Measurements from ENCODE around the gene WEE1. TPM values are rescaled to one million over a fixed set of nuclear protein-coding genes. Genes with fewer than 3 reads are reported as not detected.
"Not testable (repeated sequence)": the region's sequence is repeated elsewhere in the genome, so short reads cannot be mapped to it uniquely, and the experiment has no call there.

The WEE1 gene
- total RNA-seq, 2 experiments from 2014 or later, result 73.3 to 75.1 TPM

- H3K27ac Mint-ChIP-seq, result no peak overlapping the region
- ATAC-seq, result no peak
- ChIA-PET POLR2A (no interaction called here), CTCF (interaction anchor here (0.8 to 3.9 kb wide), 15 partner anchors 9 to 518 kb away, joined by 4 to 107 read pairs (median 6); partner anchors contain the start of genes WEE1 and ZNF143)
- no peaks in the 10 kb centered on the region for H3K36me3 Mint-ChIP-seq (ENCODE audit: low read depth)
- no peaks in the 10 kb centered on the region for H3K9me3 Mint-ChIP-seq (ENCODE audit: insufficient read depth)
- peaks cover 5% of the 10 kb centered on the region for H3K4me1 Mint-ChIP-seq (ENCODE audit: low read depth)
- no peak for DNase-seq
- H3K27me3 Mint-ChIP-seq (ENCODE audit: low read depth), result no peaks in the 10 kb centered on the region
- no peak overlapping the region for H3K4me3 Mint-ChIP-seq
These were observed 39.6 kb upstream of the WEE1 start for GRCh38 chr11:9533736-9534473.

GRCh38 chr11:9535189-9535781 lies 38.2 kb upstream of the WEE1 start:
- H3K27ac Mint-ChIP-seq, result no peak overlapping the region
- no peaks in the 10 kb centered on the region for H3K36me3 Mint-ChIP-seq (ENCODE audit: low read depth)
- CTCF ChIA-PET, result interaction anchor here (0.6 to 3.9 kb wide), 59 partner anchors 10 to 791 kb away, joined by 3 to 107 read pairs (median 4); partner anchors contain the start of genes WEE1 and ZNF143
- ATAC-seq (peak; percentile 72), DNase-seq (peak; percentile 84)
- no peaks in the 10 kb centered on the region for H3K27me3 Mint-ChIP-seq (ENCODE audit: low read depth)
- no peaks in the 10 kb centered on the region for H3K9me3 Mint-ChIP-seq (ENCODE audit: insufficient read depth)
- H3K4me3 Mint-ChIP-seq, result no peak overlapping the region
- peaks cover 5% of the 10 kb centered on the region for H3K4me1 Mint-ChIP-seq (ENCODE audit: low read depth)
- POLR2A ChIA-PET, result interaction anchor here (0.6 kb wide), 1 partner anchor 23 kb away, joined by 3 read pairs; no protein-coding TSS in a partner anchor

- H3K27me3 Mint-ChIP-seq (ENCODE audit: low read depth), result no peaks in the 10 kb centered on the region
- H3K27ac Mint-ChIP-seq, result no peak overlapping the region
- POLR2A ChIA-PET, result interaction anchor here (1.3 kb wide), 1 partner anchor 75 kb away, joined by 3 read pairs; no protein-coding TSS in a partner anchor
- no peak for DNase-seq
- H3K4me3 Mint-ChIP-seq, result no peak overlapping the region
- ATAC-seq, result no peak
- H3K4me1 Mint-ChIP-seq (ENCODE audit: low read depth), result peaks cover 5% of the 10 kb centered on the region
- CTCF ChIA-PET, result interaction anchor here (0.7 to 2.8 kb wide), 5 partner anchors 31 to 602 kb away, joined by 3 to 10 read pairs (median 4); partner anchors contain the start of gene WEE1
- H3K9me3 Mint-ChIP-seq (ENCODE audit: insufficient read depth), result no peaks in the 10 kb centered on the region
- no peaks in the 10 kb centered on the region for H3K36me3 Mint-ChIP-seq (ENCODE audit: low read depth)
These were observed 34.9 kb upstream of the WEE1 start for GRCh38 chr11:9538548-9538947.

GRCh38 chr11:9549216-9549615 lies 24.3 kb upstream of the WEE1 start:
- ATAC-seq; H3K4me3 Mint-ChIP-seq; H3K36me3 Mint-ChIP-seq (ENCODE audit: low read depth); DNase-seq; H3K27ac Mint-ChIP-seq; H3K4me1 Mint-ChIP-seq (ENCODE audit: low read depth); H3K27me3 Mint-ChIP-seq (ENCODE audit: low read depth); H3K9me3 Mint-ChIP-seq (ENCODE audit: insufficient read depth): not testable (repeated sequence)
- ChIA-PET CTCF (interaction anchor here (4.4 kb wide), 1 partner anchor 15 kb away, joined by 22 read pairs; no protein-coding TSS in a partner anchor), POLR2A (interaction anchor here (0.6 kb wide), 1 partner anchor 261 kb away, joined by 3 read pairs; no protein-coding TSS in a partner anchor)

DNA sequence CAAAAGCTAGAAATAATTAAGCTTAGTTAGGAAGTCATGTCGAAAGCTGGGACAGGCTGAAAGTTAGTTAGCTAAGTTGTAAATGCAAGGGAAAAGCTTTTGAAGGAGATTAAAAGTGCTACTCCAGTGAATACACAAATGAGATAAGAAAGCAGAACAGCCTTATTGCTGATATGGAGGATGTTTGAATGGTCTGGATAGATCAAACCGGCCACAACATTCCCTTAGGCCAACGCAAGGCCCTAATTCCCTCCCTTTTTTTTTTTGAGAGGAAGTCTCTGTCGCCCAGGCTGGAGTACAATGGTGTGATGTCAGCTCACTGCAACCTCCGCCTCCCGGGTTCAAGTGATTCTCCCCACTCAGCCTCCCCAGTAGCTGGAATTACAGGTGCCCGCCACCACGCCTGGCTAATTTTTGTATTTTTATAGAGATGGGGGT lies 23.3 kb upstream of the WEE1 start:
- Mint-ChIP-seq H3K36me3 (ENCODE audit: low read depth) (peaks cover 2% of the 10 kb centered on the region), H3K27me3 (ENCODE audit: low read depth) (no peaks in the 10 kb centered on the region), H3K4me1 (ENCODE audit: low read depth) (no peaks in the 10 kb centered on the region), H3K4me3 (no peak overlapping the region), H3K9me3 (ENCODE audit: insufficient read depth) (no peaks in the 10 kb centered on the region), H3K27ac (no peak overlapping the region)
- DNase-seq, result no peak
- POLR2A ChIA-PET, result no interaction called here
- CTCF ChIA-PET, result interaction anchor here (4.4 kb wide), 1 partner anchor 16 kb away, joined by 22 read pairs; no protein-coding TSS in a partner anchor
- no peak for ATAC-seq

- Mint-ChIP-seq H3K9me3 (ENCODE audit: insufficient read depth) (peaks cover 15% of the 10 kb centered on the region), H3K27me3 (ENCODE audit: low read depth) (no peaks in the 10 kb centered on the region), H3K4me3 (no peak overlapping the region), H3K36me3 (ENCODE audit: low read depth) (peaks cover 6% of the 10 kb centered on the region), H3K27ac (no peak overlapping the region), H3K4me1 (ENCODE audit: low read depth) (peaks cover 11% of the 10 kb centered on the region)
- POLR2A ChIA-PET, result no interaction called here
- CTCF ChIA-PET, result interaction anchor here (1.2 to 1.6 kb wide), 2 partner anchors 24 to 26 kb away, joined by 3 to 8 read pairs; no protein-coding TSS in a partner anchor
- DNase-seq (no peak), ATAC-seq (no peak)
These were observed 12.0 kb upstream of the WEE1 start for GRCh38 chr11:9561279-9561982.

DNA sequence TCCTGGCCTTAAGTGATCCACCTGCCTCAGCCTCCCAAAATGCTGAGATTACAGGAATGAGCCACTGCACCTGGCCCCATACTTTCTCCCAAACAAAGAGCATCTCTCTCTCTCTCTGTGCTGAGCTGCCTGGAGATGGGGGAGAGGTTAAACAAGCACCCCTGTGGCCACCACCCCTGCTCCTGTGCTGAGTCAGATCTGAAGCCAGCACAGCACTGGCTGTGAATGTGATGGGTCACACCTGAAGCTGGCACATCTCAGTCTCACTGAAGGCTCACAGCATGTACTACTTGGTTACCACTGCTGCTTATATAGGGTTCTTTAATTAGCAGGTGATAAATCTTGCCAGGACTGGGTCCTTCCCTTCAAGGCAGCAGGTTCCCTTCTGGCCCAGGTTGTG lies 10.8 kb upstream of the WEE1 start:
- ChIA-PET CTCF (interaction anchor here (1.0 to 2.7 kb wide), 3 partner anchors 11 to 50 kb away, joined by 4 to 12 read pairs (median 7); partner anchors contain the start of gene WEE1), POLR2A (interaction anchor here (0.8 to 0.9 kb wide), 2 partner anchors 11 to 102 kb away, joined by 3 to 4 read pairs; partner anchors contain the start of gene ZNF143)
- Mint-ChIP-seq H3K27me3 (ENCODE audit: low read depth) (no peaks in the 10 kb centered on the region), H3K4me1 (ENCODE audit: low read depth) (peaks cover 14% of the 10 kb centered on the region), H3K36me3 (ENCODE audit: low read depth) (peaks cover 6% of the 10 kb centered on the region), H3K27ac (no peak overlapping the region), H3K4me3 (no peak overlapping the region), H3K9me3 (ENCODE audit: insufficient read depth) (peaks cover 15% of the 10 kb centered on the region)
- DNase-seq (no peak), ATAC-seq (no peak)

GRCh38 chr11:9563196-9563730 lies 10.2 kb upstream of the WEE1 start:
- ChIA-PET POLR2A (interaction anchor here (0.8 to 0.9 kb wide), 2 partner anchors 11 to 102 kb away, joined by 3 to 4 read pairs; partner anchors contain the start of gene ZNF143), CTCF (interaction anchor here (1.3 to 2.7 kb wide), 3 partner anchors 28 to 398 kb away, joined by 3 to 12 read pairs (median 7); no protein-coding TSS in a partner anchor)
- DNase-seq (no peak), ATAC-seq (no peak)
- Mint-ChIP-seq H3K27me3 (ENCODE audit: low read depth) (no peaks in the 10 kb centered on the region), H3K9me3 (ENCODE audit: insufficient read depth) (peaks cover 15% of the 10 kb centered on the region), H3K36me3 (ENCODE audit: low read depth) (peaks cover 6% of the 10 kb centered on the region), H3K4me3 (no peak overlapping the region), H3K4me1 (ENCODE audit: low read depth) (peaks cover 14% of the 10 kb centered on the region), H3K27ac (no peak overlapping the region)

DNA sequence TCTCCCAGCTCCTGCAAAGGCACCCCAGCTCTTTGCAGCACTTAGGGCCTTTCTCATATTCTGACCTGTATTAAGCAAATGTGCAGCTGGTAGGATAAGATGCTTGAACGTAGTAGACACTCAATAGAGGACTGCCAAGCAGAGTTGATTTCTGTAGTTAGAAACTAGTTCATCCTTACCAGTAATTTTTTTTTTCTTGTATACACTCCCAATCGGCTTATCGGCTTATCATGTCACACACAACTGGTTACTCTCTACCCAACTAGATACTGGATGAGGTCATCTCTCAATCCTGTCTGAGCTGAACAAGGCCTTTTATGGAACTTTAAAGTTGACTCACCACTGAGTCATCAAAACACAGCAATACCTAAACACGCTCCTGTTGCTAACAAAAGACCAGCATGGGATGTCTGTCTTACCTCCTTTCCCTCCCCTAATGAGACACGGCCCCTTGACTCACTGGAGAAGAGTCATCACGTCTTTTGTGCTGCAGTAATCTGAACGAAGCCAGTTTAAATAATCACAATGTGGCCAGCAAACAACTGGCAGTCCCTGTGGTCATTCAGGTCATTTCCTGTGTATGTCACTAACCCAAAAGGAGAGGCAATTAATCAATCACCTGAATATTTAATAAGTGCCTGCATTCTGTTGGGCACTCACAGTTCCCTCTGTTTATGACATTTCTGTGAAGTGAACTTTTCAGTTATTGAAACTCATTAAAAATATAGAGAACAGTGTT lies 7.5 kb upstream of the WEE1 start:
- H3K4me1 Mint-ChIP-seq (ENCODE audit: low read depth), result peaks cover 22% of the 10 kb centered on the region
- peak; percentile 92 for ATAC-seq
- H3K27ac Mint-ChIP-seq, result peak overlapping the region; percentile 54
- H3K9me3 Mint-ChIP-seq (ENCODE audit: insufficient read depth), result peaks cover 9% of the 10 kb centered on the region
- CTCF ChIA-PET, result interaction anchor here (0.6 to 2.1 kb wide), 7 partner anchors 12 to 192 kb away, joined by 3 to 12 read pairs (median 3); no protein-coding TSS in a partner anchor
- H3K36me3 Mint-ChIP-seq (ENCODE audit: low read depth), result peaks cover 1% of the 10 kb centered on the region
- peaks cover 9% of the 10 kb centered on the region for H3K27me3 Mint-ChIP-seq (ENCODE audit: low read depth)
- POLR2A ChIA-PET, result interaction anchor here (0.6 to 0.8 kb wide), 3 partner anchors 11 to 316 kb away, joined by 3 to 4 read pairs (median 3); no protein-coding TSS in a partner anchor
- DNase-seq, result peak; percentile 57
- no peak overlapping the region for H3K4me3 Mint-ChIP-seq

- Mint-ChIP-seq H3K27ac (no peak overlapping the region), H3K9me3 (ENCODE audit: insufficient read depth) (peaks cover 3% of the 10 kb centered on the region), H3K4me1 (ENCODE audit: low read depth) (peaks cover 24% of the 10 kb centered on the region), H3K36me3 (ENCODE audit: low read depth) (no peaks in the 10 kb centered on the region), H3K27me3 (ENCODE audit: low read depth) (peaks cover 12% of the 10 kb centered on the region), H3K4me3 (no peak overlapping the region)
- ChIA-PET CTCF (interaction anchor here (0.6 to 1.3 kb wide), 6 partner anchors 12 to 191 kb away, joined by 3 to 6 read pairs (median 4); no protein-coding TSS in a partner anchor), POLR2A (interaction anchor here (0.6 kb wide), 2 partner anchors 12 to 92 kb away, joined by 3 to 4 read pairs; no protein-coding TSS in a partner anchor)
- ATAC-seq (no peak), DNase-seq (no peak)
These were observed 6.9 kb upstream of the WEE1 start for GRCh38 chr11:9566561-9567063.

Measured in activated CD8-positive, alpha-beta T cell treated with anti-CD3 and anti-CD28 coated beads, Interleukin-2, amount 10 ng/mL, durations not matched to agents 7 days and 5 days (primary cell).